Dermis microvascular lymphatic vessel endothelial cell (primary cell): ENCODE results near the gene SLC16A1. TPM values are rescaled to one million over a fixed set of nuclear protein-coding genes. Genes with fewer than 3 reads are reported as not detected.
"Not testable (repeated sequence)": the region's sequence is repeated elsewhere in the genome, so short reads cannot be mapped to it uniquely, and the experiment has no call there.

Source experiments
- DNase-seq, 2 donors: peaks; one replicate each; pipeline versions ENCODE4 v3.0.0 to v3.0.0-alpha.2; 2010; ENCODE audit warnings: low read depth in 2 of 2
- total RNA-seq: library from RNA; depleted of rRNA; stranded (reverse); fragments of >200 nt; gene quantifications from 2 replicates; pipeline ENCODE4 v1.2.1, GENCODE V29; 2014

Gene SLC16A1
- total RNA-seq, 1 donor from 2014 or later = 51.2 TPM

DNA sequence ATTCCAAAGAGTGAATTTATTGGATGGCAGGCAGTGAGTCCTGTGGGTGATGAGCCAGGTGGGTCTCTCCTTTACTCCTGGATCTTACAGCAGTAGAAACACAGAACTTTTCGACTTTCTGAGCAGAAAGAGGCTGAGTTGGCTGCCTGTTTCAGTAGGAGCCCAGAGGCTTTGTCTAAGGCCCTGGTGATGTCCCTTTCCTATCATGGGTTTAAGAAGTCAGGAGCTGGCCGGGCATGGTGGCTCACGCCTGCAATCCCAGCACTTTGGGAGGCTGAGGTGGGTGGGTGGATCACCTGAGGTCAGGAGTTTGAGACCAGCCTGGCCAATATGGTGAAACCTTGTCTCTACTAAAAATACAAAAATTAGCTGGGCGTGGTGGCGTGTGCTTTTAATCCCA lies 71.0 kb downstream of the SLC16A1 start:
- not testable (repeated sequence) for DNase-seq

DNA sequence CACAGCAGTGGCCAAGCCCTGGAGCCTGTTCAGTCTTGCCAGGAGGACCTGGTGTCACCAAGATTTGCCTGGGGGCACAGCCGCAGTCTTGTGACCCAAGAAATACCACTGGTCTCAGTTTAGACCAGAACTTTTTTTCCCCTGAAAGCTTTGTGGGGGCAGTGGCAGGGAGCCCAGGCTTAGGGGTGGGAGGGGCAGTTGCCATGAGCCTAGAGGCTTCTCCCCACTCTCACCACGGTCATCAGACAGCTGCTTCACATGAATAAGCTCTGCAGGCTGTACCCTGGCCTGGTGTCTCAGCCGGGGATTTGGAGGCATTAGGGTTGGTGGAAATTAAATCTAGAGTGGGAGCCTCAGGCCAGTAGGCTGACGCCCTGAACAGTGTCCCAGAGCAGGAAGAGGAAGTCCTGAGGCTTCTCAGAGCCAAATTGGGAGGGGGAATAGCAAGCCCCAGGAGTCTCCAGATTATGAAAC lies 73.7 kb downstream of the SLC16A1 start:
- no peak for DNase-seq

DNA sequence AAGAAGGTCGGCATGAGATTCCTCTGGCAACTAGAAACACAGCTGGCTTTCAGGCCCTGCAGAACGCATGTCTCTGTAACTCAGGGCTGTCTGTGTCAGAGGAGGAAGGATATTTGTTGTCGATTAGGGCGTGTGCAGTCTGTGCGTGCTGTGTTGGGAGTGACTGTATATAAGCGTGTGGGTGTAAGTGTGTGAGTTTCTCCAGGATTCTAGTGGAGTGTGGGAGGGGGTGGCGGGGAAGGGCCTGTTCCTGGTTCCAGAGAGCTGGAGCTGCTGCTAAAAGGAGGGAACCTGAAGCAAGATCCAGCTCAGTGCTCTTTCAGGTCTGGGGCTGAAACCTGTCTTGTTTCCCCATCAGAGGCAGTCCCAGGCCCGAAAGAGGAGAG lies 74.3 kb downstream of the SLC16A1 start:
- no peak for DNase-seq

DNA sequence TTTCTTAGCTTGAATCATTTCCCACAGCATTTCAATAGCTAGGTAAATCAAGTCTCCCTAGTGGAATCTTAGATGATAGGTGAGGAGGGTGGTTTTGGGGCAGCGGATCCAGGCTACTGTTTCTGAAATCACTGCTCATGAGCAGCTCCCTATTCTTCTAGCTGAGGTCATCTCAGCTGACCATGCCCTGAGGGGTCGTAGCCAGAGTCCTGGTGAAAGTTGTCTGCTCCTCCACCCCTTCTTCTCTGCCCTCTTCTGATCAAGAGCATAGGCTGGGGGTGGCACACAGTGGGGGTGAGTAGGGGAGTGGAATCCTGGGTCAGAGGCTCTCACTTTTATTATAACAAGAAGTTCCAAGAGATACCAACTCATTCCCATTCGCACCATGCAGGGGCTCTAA lies 76.2 kb downstream of the SLC16A1 start:
- no peak for DNase-seq

DNA sequence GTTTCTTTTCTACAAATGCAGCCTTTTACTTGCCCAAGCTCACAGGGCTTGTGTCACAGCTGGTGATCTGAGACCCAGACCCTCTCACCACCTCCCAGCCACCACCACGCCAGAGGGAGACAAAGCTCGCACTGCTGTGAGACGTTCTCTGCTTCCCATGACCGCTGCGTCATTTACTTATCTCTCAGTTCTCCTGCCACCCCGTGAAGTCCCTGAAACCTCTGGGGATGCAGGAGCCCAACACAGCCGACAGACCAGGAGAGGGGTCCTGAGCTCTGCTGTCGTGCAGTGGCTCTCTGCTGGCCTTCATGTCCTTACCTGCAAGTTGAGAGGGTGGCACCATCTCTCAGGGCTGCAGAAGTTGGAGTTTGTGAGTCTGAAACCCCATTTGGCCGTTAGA lies 77.7 kb downstream of the SLC16A1 start:
- DNase-seq = no peak

DNA sequence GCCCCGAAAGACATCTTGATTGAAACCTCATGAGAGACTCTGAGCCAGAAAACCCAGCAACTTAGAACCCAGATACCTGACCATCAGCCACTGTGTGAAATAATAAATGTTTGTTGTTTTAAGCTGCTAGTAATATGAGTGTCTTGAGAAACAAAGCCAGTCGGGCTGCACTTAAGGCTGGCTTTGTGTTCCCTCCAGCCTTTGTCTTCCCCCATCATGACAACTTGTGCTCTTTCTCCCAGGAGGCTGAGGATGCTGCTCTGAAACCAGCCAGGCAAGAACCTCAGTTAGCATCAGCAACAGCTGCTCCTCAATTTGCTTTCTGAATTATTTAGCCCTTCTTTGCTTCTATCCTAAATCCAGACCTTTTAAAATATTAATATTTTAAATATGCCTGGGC lies 78.2 kb downstream of the SLC16A1 start:
- DNase-seq = no peak

DNA sequence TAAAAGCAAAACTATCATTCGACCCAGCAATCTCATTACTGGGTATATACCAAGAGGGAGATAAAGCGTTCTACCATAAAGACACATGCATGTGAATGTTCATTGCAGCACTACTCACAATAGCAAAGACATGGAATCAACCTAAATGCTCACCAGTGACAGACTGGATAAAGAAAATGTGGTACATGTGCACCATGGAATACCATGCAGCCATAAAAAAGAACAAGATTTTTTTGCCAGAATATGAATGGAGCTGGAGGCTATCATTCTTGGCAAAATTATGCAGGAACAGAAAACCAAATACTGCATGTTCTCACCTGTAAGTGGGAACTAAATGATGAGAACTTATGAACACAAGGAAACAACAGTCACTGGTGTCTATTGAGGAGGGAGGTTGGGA lies 79.7 kb downstream of the SLC16A1 start:
- no peak for DNase-seq

DNA sequence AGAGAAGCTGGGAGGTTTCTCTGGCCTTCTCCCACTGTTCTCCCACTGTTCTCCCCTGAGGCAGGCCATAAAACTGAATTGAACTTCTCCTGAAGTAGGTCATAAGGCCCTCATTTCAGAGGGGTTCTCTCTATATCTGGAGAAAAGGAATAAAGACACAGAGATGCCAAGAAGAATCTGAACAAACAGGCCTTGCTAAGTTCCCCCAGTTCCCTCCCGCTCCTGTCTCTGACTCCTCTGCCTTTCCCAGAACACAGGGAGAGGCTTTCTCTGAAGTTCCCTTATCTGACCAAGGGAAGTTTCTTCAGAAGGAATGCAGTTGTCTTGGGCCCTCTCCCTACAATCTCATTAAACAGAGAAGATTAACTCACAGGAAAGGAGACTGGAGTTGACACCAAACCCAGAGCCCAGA lies 83.4 kb downstream of the SLC16A1 start:
- no peak for DNase-seq

DNA sequence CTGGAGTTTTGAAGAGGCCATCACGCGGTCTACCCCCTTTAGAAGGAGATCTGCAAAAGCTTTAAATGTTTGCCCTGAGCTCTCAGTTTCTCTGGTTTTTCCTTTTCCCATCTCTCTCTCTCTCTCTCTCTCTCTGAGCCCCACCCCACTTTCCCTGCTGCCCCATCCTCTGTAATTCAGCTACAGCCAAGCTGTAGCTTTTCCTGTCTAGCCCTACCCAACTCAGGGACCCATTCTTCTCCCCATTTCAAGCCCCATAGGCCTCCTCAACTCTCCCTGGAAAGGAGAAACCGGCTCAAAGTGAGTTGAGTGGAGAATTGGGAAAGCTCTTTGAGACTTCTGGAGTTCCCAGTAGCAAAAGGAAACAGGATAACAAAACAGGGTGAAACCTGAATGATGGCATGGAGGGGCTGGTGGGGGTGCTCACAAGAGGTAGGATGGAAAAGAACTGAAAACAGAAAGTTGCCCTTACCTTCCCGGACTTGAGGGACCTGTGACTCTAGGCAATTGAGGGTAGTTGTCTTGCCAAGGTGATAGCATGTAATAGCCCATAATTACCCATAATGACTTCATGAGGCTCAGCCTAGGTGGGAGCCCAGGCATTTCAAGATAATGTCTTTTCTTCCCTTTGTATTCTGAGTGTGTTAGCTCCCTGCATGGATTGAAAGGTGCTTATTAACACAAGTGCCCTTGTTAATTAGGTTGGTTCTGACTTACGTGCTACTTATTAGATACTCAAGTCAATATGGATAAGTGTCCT lies 84.9 kb downstream of the SLC16A1 start:
- no peak for DNase-seq

DNA sequence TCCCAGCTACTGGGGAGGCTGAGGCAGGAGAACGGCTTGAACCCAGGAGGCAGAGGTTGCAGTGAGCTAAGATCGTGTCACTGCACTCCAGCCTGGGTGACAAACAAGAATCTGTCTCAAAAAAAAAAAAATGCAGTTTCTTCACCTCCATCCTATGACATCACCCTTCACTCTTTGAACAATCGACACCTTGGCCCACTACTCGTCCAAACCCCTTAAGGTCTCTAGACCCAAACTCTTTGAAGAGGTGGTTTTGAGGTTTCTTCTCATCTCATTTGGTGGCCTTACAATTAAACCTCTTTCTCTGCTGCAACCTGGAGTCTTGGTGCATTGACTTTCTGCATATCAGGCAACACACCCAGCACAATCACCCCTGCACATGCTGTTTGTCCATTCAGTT lies 86.1 kb downstream of the SLC16A1 start:
- no peak for DNase-seq

DNA sequence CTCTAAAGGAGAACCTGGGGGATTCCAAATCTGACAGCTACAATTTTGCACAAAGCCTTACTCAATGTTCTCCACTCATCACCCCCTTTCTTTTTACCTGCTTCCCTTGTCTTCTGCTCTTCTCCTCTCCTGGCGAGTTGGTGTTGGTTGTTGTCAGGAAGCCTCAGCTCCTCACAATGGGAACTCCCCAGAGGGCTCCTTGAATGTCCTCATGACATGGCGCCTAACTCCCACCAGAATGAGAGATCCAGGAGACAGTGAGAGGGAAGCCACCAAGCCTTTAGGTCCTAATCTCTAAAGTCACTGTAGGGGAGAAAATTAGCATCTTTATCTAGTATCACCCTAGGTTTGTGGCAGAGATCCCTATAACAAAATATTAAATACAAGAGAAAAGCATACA lies 87.8 kb downstream of the SLC16A1 start:
- DNase-seq = no peak

DNA sequence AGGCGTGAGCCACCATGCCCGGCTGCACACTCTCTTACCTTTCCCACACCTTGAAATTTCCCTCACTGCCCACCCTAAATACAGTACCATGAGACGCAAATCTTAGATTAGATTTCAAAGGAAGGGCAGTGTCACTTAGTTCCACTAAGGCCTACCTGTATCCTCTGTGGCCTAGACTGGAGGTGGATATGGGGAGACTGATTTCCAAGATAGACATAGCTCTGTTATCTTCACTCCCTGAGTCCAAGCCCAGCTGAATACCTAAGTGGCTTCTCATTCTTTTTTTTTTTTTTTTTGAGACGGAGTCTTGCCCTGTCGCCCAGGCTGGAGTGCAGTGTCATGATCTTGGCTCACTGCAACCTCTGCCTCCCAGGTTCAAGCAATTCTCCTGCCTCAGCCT lies 89.0 kb downstream of the SLC16A1 start:
- DNase-seq = no peak

DNA sequence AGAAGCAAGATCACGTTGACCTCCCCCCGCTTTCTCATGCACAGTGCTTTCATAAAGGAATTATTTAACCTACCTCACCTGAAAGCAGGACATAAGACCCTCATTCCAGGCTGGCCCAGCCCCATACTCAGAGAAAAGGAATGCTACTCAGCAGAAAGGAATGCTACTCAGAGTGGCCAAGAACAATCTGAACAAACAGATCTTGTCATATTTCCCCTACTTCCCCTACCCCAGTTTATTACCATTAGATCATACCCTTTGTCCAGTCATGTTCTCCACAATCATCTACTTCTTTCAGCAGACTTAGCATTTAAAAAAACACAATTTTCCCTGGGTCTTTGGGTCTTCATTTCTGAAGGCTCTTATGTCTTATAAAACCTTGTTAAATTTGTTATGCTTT lies 89.8 kb downstream of the SLC16A1 start:
- DNase-seq = peak; percentile 20 to 92

DNA sequence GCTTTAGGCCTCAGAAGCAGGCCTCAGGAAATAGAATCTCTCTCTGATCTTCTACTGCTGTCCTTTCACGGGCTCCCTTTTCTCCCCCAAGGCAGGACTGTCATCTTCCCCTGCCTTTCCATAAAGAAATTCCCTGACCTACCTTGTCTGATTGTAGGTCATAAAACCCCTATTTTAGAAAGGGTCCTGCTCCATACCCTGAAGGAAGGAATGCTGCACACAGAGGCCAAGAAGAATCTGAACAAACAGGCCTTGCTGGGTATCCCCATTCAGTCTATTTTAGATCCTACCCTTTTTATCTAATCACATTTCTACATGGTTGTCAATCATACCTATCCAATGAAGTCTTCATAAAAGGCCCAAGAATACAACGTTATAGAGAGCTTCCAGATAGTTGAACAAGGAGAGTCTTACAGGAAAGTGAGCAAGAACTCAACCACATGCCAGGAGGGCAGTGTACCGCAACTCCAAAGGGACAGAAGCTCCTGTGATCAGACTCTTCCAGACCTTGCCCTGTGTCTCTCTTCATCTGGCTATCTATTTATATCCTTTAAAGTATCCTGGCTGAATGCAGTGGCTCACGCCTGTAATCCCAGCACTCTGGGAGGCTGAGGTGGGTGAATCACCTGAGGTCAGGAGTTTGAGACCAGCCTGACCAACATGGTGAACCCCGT lies 93.1 kb downstream of the SLC16A1 start:
- no peak for DNase-seq

Other genes starting within 250 kb of the SLC16A1 start
- 559 and 569 TPM in 2 replicates for gene RHOC, start 249.1 kb downstream of the SLC16A1 start, total RNA-seq
- gene PPM1J, start 240.9 kb downstream of the SLC16A1 start, total RNA-seq = 0.64 and 0.76 TPM in 2 replicates
- 6.4 and 10.5 TPM in 2 replicates for gene LRIG2, start 117.0 kb upstream of the SLC16A1 start, total RNA-seq